K562 (cell line): ENCODE measurements around the gene F11R. TPM values are rescaled to one million over a fixed set of nuclear protein-coding genes. Genes with fewer than 3 reads are reported as not detected.

Experiments used
- C11orf30 ChIP-seq: fragments of 450-650 bp; IDR thresholded peaks from 2 replicates; pipeline ENCODE4 v1.6.1; 2016; ENCODE audit warnings: low read depth, mild to moderate bottlenecking
- CHCHD3 ChIP-seq: fragments of 250-450 bp; sonication (Bioruptor Pico); IDR thresholded peaks from 2 replicates; pipeline ENCODE4 v2.1.2; 2022; ENCODE audit warnings: mild to moderate bottlenecking
- CREBBP ChIP-seq: IDR thresholded peaks from one replicate; pipeline ENCODE4 v1.6.1; 2012; ENCODE audit warnings: low read depth, mild to moderate bottlenecking, control low read depth, inconsistent platforms, low read length
- CSDE1 ChIP-seq, 2 experiments: fragments of 450-650 bp; IDR thresholded peaks; 2 replicates each; pipeline ENCODE4 v1.6.1; 2016; ENCODE audit warnings: mild to moderate bottlenecking in 1 of 2
- ELF4 ChIP-seq: fragments of 450-650 bp; formaldehyde crosslinking; IDR thresholded peaks from 2 replicates; pipeline ENCODE4 v1.4.0; 2022; ENCODE audit warnings: missing genetic modification characterization
- GTF2E2 ChIP-seq: fragments of 200-800 bp; sonication (Bioruptor generic); IDR thresholded peaks from 2 replicates; pipeline ENCODE4 v1.6.1; 2016; ENCODE audit warnings: missing genetic modification characterization, missing compliant biosample characterization
- HCFC1 ChIP-seq: IDR thresholded peaks from 2 replicates; pipeline ENCODE4 v1.6.1; 2012; ENCODE audit warnings: low read depth, low read length, improper control_type of control experiment
- HDAC8 ChIP-seq: fragments of 450-650 bp; IDR thresholded peaks from 2 replicates; pipeline ENCODE4 v1.6.1; 2016; ENCODE audit warnings: mild to moderate bottlenecking, missing genetic modification characterization, moderate library complexity, missing compliant biosample characterization
- HDGF ChIP-seq: fragments of 450-650 bp; IDR thresholded peaks from 2 replicates; pipeline ENCODE4 v1.6.1; 2016
- KHSRP ChIP-seq: fragments of 450-650 bp; IDR thresholded peaks from 2 replicates; pipeline ENCODE4 v1.6.1; 2017
- NCOR1 ChIP-seq: fragments of 450-650 bp; IDR thresholded peaks from 2 replicates; pipeline ENCODE4 v1.6.1; 2016; ENCODE audit warnings: mild to moderate bottlenecking, moderate library complexity
- NFXL1 ChIP-seq: fragments of 450-650 bp; formaldehyde crosslinking; IDR thresholded peaks from 2 replicates; pipeline ENCODE4 v1.4.0; 2021; ENCODE audit warnings: mild to moderate bottlenecking
- POLR2H ChIP-seq: IDR thresholded peaks from 2 replicates; pipeline ENCODE4 v1.6.1; 2016; ENCODE audit warnings: missing genetic modification characterization, low read depth, mild to moderate bottlenecking, control low read depth, missing compliant biosample characterization, moderate library complexity
- SPI1 ChIP-seq: IDR thresholded peaks from 2 replicates; pipeline ENCODE4 v1.6.1; 2011; ENCODE audit warnings: low read depth, low read length, control low read depth, borderline replicate concordance
- ZNF699 ChIP-seq: fragments of 250-450 bp; sonication (Bioruptor Pico); IDR thresholded peaks from 2 replicates; pipeline ENCODE4 v1.8.0; 2021; ENCODE audit warnings: mild to moderate bottlenecking, moderate library complexity; ENCODE audit not compliant: insufficient replicate concordance
- ZNF740 ChIP-seq, 3 experiments: fragments of 200-800 bp in 1 of 3; sonication (Bioruptor generic) in 1 of 3; sonication (generic) in 1 of 3; formaldehyde crosslinking in 1 of 3; IDR thresholded peaks; 2 replicates each; pipeline versions ENCODE4 v1.6.1 to v1.8.0; 2016 to 2022; ENCODE audit warnings: mild to moderate bottlenecking in 2 of 3, missing compliant biosample characterization in 2 of 3, missing genetic modification characterization in 2 of 3, missing genetic modification reagents in 1 of 3
- ZSCAN32 ChIP-seq: fragments of 450-650 bp; formaldehyde crosslinking; IDR thresholded peaks from 2 replicates; pipeline ENCODE4 v1.4.0; 2020; ENCODE audit warnings: mild to moderate bottlenecking, moderate library complexity
- polyA plus RNA-seq, 8 experiments: library from polyadenylated mRNA; depleted of rRNA in 4 of 8; stranded (reverse) in 5 of 8; unstranded in 3 of 8; fragments of >200 nt; fragmentation: Nextera tagmentation in 2 of 8; fragmentation: Illumina TruSeq in 1 of 8; extraction: Ambion mirVana in 2 of 8; extraction: Trizol in 1 of 8; gene quantifications; 2 replicates each; pipeline versions ENCODE4 v1.2.1 to v1.2.3, GENCODE V29; 2011 to 2014; ENCODE audit warnings: inconsistent platforms in 1 of 8, missing spikeins in 1 of 8
- total RNA-seq, 7 experiments: library from RNA; depleted of rRNA in 6 of 7; stranded (reverse); fragments of >200 nt in 6 of 7; fragmentation: Illumina TruSeq in 2 of 7; extraction: Trizol in 2 of 7; gene quantifications; 2 replicates each; pipeline versions ENCODE4 v1.2.1 to v1.2.3, GENCODE V29; 2011 to 2021; ENCODE audit warnings: low replicate concordance in 1 of 7
- TF ChIP-seq, protein P1 (sequence below), 2 experiments: fragments of 450-650 bp in 1 of 2; sonication (generic) in 1 of 2; formaldehyde crosslinking in 1 of 2; IDR thresholded peaks; 2 replicates each; pipeline versions ENCODE4 v1.7.1 to v1.9.0; 2016 to 2022; ENCODE audit warnings: inconsistent platforms in 1 of 2, mild to moderate bottlenecking in 1 of 2, missing genetic modification reagents in 1 of 2

F11R gene
- total and polyA plus RNA-seq, 9 of the 15 experiments (the other 6 are each of a cell fraction or from before 2014, with no cell fraction given): 27.4 to 187 (median 52.5) TPM

DNA sequence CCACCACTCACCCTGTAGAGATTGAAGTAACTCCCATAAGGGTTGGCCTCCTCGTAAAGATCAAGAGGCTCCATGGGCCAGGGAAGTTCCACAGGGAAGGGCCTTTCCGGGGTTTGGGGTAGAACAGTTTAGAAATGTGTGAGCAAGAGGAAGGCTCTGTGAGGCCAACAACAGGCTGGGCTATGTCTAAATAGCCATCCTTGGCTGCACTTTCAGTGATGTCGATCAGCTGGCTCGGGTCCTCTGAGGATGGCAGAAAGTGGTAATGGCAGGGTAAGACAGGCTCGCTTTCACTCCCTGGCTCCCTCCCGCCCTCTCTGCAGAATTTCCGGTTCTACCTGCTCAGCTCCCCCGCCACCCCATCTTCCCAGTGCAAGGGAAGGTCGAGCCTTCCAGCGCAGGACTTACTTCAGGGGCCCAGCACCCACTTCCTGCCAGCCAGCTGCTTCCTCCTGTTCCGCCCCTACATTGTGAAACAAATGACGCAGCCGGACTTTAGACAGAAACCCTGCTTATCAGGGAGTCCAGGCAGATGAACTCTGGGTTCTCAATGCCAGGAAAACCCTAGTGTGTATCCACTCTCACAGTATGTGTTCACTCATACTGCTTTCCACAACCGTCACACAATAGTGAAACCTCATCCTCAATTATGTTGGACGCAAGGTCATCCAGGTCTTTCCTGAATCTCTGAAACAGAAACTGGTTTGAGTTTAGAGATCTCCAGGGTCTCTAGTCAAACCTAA is 7.3 kb downstream of the F11R start (continued):
- no peak for TF ChIP-seq CSDE1 (IDR thresholded peaks at IDR 0.05)
- TF ChIP-seq POLR2H (tag): peak; percentile 69
- no peak for TF ChIP-seq CREBBP
- TF ChIP-seq SPI1: peak; percentile 93
- TF ChIP-seq C11orf30: peak; percentile 48; the same call in 1 of the 2 replicates
- no peak for TF ChIP-seq KHSRP
- TF ChIP-seq ZNF699 (CRISPR knock-in tag): no peak
- no peak for TF ChIP-seq ZNF740 (CRISPR knock-in tag; IDR thresholded peaks at IDR 0.05)
- 0 out of 4 replicates have a peak, but pooled peaks of 1 of the 2 experiments have one; percentile 41 for TF ChIP-seq ZNF740 (tag; IDR thresholded peaks at IDR 0.05)
- peak; percentile 47; the same call in 1 of the 2 replicates for TF ChIP-seq CHCHD3
- TF ChIP-seq ELF4 (CRISPR knock-in tag): peak; percentile 72; the same call in 1 of the 2 replicates
- no peak for TF ChIP-seq HCFC1
- TF ChIP-seq NCOR1: peak; percentile 92
- no peak for TF ChIP-seq ZSCAN32
- TF ChIP-seq HDGF: no peak
- no peak for TF ChIP-seq NFXL1 (CRISPR knock-in tag)
- TF ChIP-seq HDAC8: peak; percentile 29; the same call in 1 of the 2 replicates
- no peak for TF ChIP-seq GTF2E2 (tag)
- TF ChIP-seq, protein P1, sequence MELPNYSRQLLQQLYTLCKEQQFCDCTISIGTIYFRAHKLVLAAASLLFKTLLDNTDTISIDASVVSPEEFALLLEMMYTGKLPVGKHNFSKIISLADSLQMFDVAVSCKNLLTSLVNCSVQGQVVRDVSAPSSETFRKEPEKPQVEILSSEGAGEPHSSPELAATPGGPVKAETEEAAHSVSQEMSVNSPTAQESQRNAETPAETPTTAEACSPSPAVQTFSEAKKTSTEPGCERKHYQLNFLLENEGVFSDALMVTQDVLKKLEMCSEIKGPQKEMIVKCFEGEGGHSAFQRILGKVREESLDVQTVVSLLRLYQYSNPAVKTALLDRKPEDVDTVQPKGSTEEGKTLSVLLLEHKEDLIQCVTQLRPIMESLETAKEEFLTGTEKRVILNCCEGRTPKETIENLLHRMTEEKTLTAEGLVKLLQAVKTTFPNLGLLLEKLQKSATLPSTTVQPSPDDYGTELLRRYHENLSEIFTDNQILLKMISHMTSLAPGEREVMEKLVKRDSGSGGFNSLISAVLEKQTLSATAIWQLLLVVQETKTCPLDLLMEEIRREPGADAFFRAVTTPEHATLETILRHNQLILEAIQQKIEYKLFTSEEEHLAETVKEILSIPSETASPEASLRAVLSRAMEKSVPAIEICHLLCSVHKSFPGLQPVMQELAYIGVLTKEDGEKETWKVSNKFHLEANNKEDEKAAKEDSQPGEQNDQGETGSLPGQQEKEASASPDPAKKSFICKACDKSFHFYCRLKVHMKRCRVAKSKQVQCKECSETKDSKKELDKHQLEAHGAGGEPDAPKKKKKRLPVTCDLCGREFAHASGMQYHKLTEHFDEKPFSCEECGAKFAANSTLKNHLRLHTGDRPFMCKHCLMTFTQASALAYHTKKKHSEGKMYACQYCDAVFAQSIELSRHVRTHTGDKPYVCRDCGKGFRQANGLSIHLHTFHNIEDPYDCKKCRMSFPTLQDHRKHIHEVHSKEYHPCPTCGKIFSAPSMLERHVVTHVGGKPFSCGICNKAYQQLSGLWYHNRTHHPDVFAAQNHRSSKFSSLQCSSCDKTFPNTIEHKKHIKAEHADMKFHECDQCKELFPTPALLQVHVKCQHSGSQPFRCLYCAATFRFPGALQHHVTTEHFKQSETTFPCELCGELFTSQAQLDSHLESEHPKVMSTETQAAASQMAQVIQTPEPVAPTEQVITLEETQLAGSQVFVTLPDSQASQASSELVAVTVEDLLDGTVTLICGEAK (IDR thresholded peaks at IDR 0.05): peak; percentile 89
- TF ChIP-seq, protein P1 (CRISPR knock-in tag; IDR thresholded peaks at IDR 0.05): no peak
